ENCODE results near the gene NOA1. TPM values are rescaled to one million over a fixed set of nuclear protein-coding genes. Genes with fewer than 3 reads are reported as not detected.

NOA1 gene
- polyA plus RNA-seq, 3 donors = 10.4 to 12.6 (median 11.5) TPM

DNA sequence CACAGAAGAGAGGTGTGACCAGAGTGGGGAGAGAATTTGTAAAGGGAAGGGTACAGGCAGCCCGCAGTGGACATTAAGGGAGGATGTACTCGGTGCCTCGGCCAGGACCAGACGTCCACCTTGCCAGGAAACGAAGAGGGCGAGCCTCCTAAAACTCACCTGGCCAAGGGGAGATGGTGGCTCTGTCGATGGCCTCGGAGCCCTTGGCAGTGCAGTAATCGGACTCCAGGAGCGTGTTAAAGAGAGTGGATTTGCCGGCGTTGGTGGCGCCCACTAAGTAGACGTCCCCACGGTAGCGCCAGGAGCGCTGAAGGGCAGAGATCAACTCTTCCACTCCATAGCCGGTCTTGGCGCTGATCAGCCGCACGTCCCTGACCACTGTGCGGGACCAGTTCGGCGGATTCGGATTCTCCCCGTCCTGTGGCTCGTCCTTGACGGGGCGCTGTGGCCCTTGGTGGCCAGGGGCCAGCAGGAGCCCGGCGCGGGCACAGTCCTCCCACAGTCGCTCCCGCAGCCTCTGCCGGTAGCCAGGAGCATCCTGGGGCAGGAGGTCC, 1.0 kb downstream of the NOA1 start:
- peaks cover 30% of the 10 kb centered on the region for H3K4me1 Mint-ChIP-seq
- DNase-seq = peak in 1 of 3 donors; percentile 15
- peak overlapping the region; percentile 100 for H3K4me3 Mint-ChIP-seq
- H3K9ac ChIP-seq (ENCODE audit: insufficient read depth, low read length, poor library complexity, severe bottlenecking) = peak overlapping the region; percentile 86
- intact Hi-C loops (cut with micrococcal nuclease) = loop anchor here (5.0 kb wide), 2 partner anchors 69 to 539 kb away; partner anchors contain the start of genes REST (in 2 of the 2), PAICS (in 1 of the 2) and PPAT (in 1 of the 2)
- TF ChIP-seq, protein P1, sequence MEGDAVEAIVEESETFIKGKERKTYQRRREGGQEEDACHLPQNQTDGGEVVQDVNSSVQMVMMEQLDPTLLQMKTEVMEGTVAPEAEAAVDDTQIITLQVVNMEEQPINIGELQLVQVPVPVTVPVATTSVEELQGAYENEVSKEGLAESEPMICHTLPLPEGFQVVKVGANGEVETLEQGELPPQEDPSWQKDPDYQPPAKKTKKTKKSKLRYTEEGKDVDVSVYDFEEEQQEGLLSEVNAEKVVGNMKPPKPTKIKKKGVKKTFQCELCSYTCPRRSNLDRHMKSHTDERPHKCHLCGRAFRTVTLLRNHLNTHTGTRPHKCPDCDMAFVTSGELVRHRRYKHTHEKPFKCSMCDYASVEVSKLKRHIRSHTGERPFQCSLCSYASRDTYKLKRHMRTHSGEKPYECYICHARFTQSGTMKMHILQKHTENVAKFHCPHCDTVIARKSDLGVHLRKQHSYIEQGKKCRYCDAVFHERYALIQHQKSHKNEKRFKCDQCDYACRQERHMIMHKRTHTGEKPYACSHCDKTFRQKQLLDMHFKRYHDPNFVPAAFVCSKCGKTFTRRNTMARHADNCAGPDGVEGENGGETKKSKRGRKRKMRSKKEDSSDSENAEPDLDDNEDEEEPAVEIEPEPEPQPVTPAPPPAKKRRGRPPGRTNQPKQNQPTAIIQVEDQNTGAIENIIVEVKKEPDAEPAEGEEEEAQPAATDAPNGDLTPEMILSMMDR (IDR thresholded peaks at IDR 0.05) = no peak
- no peaks in the 10 kb centered on the region for H3K27me3 Mint-ChIP-seq (ENCODE audit: low read depth in 3 of 3)
- H2AFZ ChIP-seq (ENCODE audit: insufficient read depth, low read depth, low read length, poor library complexity, severe bottlenecking) = peak overlapping the region; percentile 98
- H3K4me3 ChIP-seq (replicated peaks in 1 of 3; ENCODE audit: low read depth in 2 of 3, low read length in 3 of 3) = peak overlapping the region; percentile 86 to 99 (median 87)
- peaks cover 27 to 43% of the 10 kb centered on the region in 2 donors for H3K36me3 Mint-ChIP-seq
- peaks cover 0 to 9% (median 3%) of the 10 kb centered on the region in 7 donors for H3K9me3 Mint-ChIP-seq
- H3K4me1 ChIP-seq (ENCODE audit: control insufficient read depth in 1 of 2, insufficient read depth in 2 of 2, low read length in 2 of 2) = peaks cover 34 to 43% of the 10 kb centered on the region in 2 donors
- H4K20me1 ChIP-seq (ENCODE audit: insufficient read depth, low read length) = peaks cover 54% of the 10 kb centered on the region
- WGBS (ENCODE audit: insufficient coverage) = 4% methylated on average over 35 of the region's 35 CpGs
- H3K9me3 ChIP-seq (replicated peaks in 1 of 2; ENCODE audit: control insufficient read depth in 1 of 2, insufficient read depth in 1 of 2, low read length in 2 of 2) = peaks cover 4 to 14% of the 10 kb centered on the region in 2 donors
- peak overlapping the region; percentile 96 for H3K4me2 ChIP-seq (replicated peaks; ENCODE audit: extremely low read depth, low read length, poor library complexity, severe bottlenecking)
- H3K27me3 ChIP-seq (ENCODE audit: control insufficient read depth in 2 of 2, insufficient read depth in 2 of 2, low read length in 2 of 2) = no peaks in the 10 kb centered on the region
- peak overlapping the region in 3 of 7 donors; percentile 65 to 74 (median 68) for H3K27ac Mint-ChIP-seq
- peaks cover 29 to 32% of the 10 kb centered on the region in 2 donors for H3K36me3 ChIP-seq (replicated peaks in 1 of 2; ENCODE audit: control insufficient read depth in 1 of 2, insufficient read depth in 2 of 2, low read length in 2 of 2)
- peak overlapping the region in 1 of 2 donors; percentile 95 for H3K27ac ChIP-seq (ENCODE audit: low read depth in 1 of 2, low read length in 2 of 2)
- peaks cover 74% of the 10 kb centered on the region for H3K79me2 ChIP-seq (ENCODE audit: insufficient read depth, low read length)

DNA sequence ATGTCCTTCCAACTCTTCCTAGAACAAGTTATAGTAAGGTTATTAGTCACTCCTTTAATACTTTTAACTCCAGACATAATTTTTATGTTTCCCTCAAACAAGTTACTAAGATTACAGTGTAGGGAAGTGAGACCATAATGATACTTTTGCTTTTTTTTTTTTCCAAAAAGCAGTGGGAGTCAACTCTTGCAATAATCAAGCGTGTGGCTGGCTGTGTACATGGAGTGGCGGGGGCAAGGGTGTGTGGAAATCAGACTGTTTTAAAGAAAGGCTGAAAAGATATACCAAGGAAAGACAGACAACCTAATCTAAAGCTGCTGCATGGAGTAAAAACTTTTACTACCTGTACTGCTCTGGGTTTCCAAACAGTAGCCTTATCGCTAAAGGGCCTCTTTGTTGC, 4.1 kb downstream of the NOA1 start:
- no peaks in the 10 kb centered on the region for H3K27me3 ChIP-seq (ENCODE audit: control insufficient read depth in 2 of 2, insufficient read depth in 2 of 2, low read length in 2 of 2)
- H3K36me3 ChIP-seq (replicated peaks in 1 of 2; ENCODE audit: control insufficient read depth in 1 of 2, insufficient read depth in 2 of 2, low read length in 2 of 2) = peaks cover 51 to 61% of the 10 kb centered on the region in 2 donors
- H3K79me2 ChIP-seq (ENCODE audit: insufficient read depth, low read length) = peaks cover 50% of the 10 kb centered on the region
- H3K4me3 ChIP-seq (replicated peaks in 1 of 3; ENCODE audit: low read depth in 2 of 3, low read length in 3 of 3) = no peak overlapping the region
- Mint-ChIP-seq H3K9me3 (peaks cover 0 to 9% (median 3%) of the 10 kb centered on the region in 7 donors), H3K4me1 (peaks cover 15% of the 10 kb centered on the region), H3K27ac (no peak overlapping the region), H3K27me3 (ENCODE audit: low read depth in 3 of 3) (peaks cover 0 to 1% (median 0%) of the 10 kb centered on the region in 3 donors), H3K36me3 (peaks cover 49 to 62% of the 10 kb centered on the region in 2 donors), H3K4me3 (no peak overlapping the region)
- DNase-seq = no peak
- TF ChIP-seq, protein P1 (IDR thresholded peaks at IDR 0.05) = no peak
- no peak overlapping the region for H2AFZ ChIP-seq (ENCODE audit: insufficient read depth, low read depth, low read length, poor library complexity, severe bottlenecking)
- WGBS (ENCODE audit: insufficient coverage) = 80% methylated on average over 1 of the region's 3 CpGs
- H3K4me1 ChIP-seq (ENCODE audit: control insufficient read depth in 1 of 2, insufficient read depth in 2 of 2, low read length in 2 of 2) = peaks cover 19 to 23% of the 10 kb centered on the region in 2 donors
- intact Hi-C loops (cut with micrococcal nuclease) = no loop called here
- H3K4me2 ChIP-seq (replicated peaks; ENCODE audit: extremely low read depth, low read length, poor library complexity, severe bottlenecking) = no peak overlapping the region
- H3K27ac ChIP-seq (ENCODE audit: low read depth in 1 of 2, low read length in 2 of 2) = no peak overlapping the region
- peaks cover 32% of the 10 kb centered on the region for H4K20me1 ChIP-seq (ENCODE audit: insufficient read depth, low read length)
- H3K9ac ChIP-seq (ENCODE audit: insufficient read depth, low read length, poor library complexity, severe bottlenecking) = no peak overlapping the region
- peaks cover 4 to 14% of the 10 kb centered on the region in 2 donors for H3K9me3 ChIP-seq (replicated peaks in 1 of 2; ENCODE audit: control insufficient read depth in 1 of 2, insufficient read depth in 1 of 2, low read length in 2 of 2)

Data from CD14-positive monocyte (primary cell).